ENCODE data around the gene ZNF652.

The ZNF652 gene

GRCh38 chr17:49353607-49354006 is 8.4 kb downstream of the ZNF652 start:
- TF ChIP-seq GATA3 (IDR thresholded peaks at IDR 0.05; ENCODE audit: low read depth, low read length) (no peak), GATA2 (IDR thresholded peaks at IDR 0.05; ENCODE audit: low read depth, low read length) (no peak)

GRCh38 chr17:49352587-49353154 is 9.4 kb downstream of the ZNF652 start:
- no peak for TF ChIP-seq GATA2 (IDR thresholded peaks at IDR 0.05; ENCODE audit: low read depth, low read length)

- TF ChIP-seq GATA2 (IDR thresholded peaks at IDR 0.05; ENCODE audit: low read depth, low read length) (no peak), GATA3 (IDR thresholded peaks at IDR 0.05; ENCODE audit: low read depth, low read length) (no peak)
Observed at GRCh38 chr17:49351572-49352140, 10.4 kb downstream of the ZNF652 start.

GRCh38 chr17:49349541-49349940 is 12.5 kb downstream of the ZNF652 start:
- TF ChIP-seq GATA3 (IDR thresholded peaks at IDR 0.05; ENCODE audit: low read depth, low read length), result no peak

GRCh38 chr17:49344914-49345313 is 17.1 kb downstream of the ZNF652 start:
- TF ChIP-seq GATA2 (IDR thresholded peaks at IDR 0.05; ENCODE audit: low read depth, low read length) (no peak), GATA3 (IDR thresholded peaks at IDR 0.05; ENCODE audit: low read depth, low read length) (no peak)

DNA sequence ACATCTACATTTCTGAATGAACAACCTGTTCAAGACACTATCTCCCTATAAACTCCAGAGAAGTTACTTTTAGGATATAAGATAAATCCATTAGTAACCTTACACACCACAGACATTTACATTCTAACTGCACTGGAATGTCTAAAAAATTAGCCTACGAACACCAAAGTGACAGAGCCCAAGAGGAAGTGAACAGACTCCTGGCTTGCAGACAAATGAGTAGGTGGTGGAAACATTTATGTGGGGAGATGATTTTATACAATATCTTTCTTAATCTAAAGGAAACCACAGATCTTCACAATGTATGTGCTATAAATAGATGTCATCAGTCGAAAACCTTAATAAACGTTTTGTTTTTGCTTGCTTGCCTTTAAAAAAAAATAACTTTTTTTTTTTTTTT is 18.8 kb downstream of the ZNF652 start:
- TF ChIP-seq GATA2 (IDR thresholded peaks at IDR 0.05; ENCODE audit: low read depth, low read length) (no peak), GATA3 (IDR thresholded peaks at IDR 0.05; ENCODE audit: low read depth, low read length) (no peak)

DNA sequence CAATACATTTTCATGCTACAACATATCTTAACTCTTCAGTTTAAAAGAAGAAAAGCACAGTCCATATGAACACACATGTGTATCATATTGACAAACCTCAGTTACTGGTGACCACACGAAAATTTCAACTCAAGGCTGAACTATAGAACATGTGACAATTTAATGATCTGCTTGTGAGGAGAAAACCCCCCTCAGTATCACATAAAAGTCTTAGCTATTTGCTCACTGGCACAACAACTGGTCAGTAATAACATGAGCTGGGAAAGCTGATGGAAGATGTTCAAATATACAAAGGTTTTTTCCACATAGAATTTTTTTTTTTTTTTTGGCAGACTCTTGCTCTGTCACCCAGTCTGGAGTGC is 19.5 kb downstream of the ZNF652 start:
- no peak for TF ChIP-seq GATA3 (IDR thresholded peaks at IDR 0.05; ENCODE audit: low read depth, low read length)
- no peak for TF ChIP-seq GATA2 (IDR thresholded peaks at IDR 0.05; ENCODE audit: low read depth, low read length)

DNA sequence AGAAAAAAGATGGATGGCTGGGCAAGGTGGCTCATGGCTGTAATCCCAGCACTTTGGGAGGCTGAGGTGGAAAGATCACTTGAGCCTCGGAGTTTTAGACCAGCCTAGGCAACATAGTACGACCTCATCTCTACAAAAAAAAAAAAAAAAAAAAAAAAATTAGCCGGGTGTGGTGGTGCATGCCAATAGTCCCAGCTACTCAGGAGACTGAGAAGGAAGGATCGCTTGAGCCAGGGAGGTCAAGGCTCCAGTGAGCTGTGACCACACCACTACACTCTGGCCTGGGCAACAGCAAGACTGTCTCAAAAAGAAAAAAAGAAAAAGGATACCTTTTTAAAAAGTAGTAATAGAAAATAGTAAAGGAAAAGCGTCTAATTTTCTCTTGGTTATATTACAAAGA is 20.7 kb downstream of the ZNF652 start:
- TF ChIP-seq GATA3 (IDR thresholded peaks at IDR 0.05; ENCODE audit: low read depth, low read length) (no peak), GATA2 (IDR thresholded peaks at IDR 0.05; ENCODE audit: low read depth, low read length) (no peak)

DNA sequence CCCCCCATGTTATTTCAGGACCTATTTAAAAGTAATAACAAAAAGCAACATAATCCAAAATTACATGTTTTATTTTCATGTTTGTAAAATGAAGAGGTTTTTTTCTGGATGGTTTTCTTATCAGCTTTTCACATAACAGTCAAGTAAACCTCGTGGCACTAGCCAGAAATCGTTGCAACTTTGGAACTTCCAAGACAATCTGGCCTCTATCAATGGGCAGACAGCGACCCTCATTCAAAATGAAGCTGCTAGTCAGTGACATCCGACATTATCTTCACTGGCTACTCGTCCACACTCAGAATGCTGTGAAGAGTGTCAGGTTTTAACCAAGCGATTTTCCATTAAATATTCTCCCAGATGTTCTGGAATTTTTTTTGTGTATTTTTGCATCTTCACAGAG is 22.7 kb downstream of the ZNF652 start:
- TF ChIP-seq GATA3 (IDR thresholded peaks at IDR 0.05; ENCODE audit: low read depth, low read length) (no peak), GATA2 (IDR thresholded peaks at IDR 0.05; ENCODE audit: low read depth, low read length) (no peak)

DNA sequence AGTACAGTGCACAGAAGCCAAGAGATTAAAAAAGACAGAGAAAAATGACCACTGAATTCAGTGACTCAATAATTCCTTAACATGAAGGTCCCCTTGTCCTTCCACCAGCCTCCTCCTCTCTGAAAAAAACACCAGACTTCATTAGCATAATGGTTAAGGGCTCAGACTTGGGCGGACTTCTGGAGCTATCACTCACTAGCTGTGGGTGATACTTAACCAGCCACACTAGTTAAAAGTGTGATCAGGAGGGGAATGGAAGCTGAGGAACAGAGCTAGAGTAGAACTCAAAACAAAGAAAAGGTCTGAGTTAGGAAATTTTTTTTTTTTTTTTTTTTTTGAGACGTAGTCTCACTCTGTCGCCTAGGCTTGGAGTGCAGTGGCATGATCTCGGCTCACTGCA is 23.2 kb downstream of the ZNF652 start:
- no peak for TF ChIP-seq GATA3 (IDR thresholded peaks at IDR 0.05; ENCODE audit: low read depth, low read length)
- TF ChIP-seq GATA2 (IDR thresholded peaks at IDR 0.05; ENCODE audit: low read depth, low read length), result no peak

DNA sequence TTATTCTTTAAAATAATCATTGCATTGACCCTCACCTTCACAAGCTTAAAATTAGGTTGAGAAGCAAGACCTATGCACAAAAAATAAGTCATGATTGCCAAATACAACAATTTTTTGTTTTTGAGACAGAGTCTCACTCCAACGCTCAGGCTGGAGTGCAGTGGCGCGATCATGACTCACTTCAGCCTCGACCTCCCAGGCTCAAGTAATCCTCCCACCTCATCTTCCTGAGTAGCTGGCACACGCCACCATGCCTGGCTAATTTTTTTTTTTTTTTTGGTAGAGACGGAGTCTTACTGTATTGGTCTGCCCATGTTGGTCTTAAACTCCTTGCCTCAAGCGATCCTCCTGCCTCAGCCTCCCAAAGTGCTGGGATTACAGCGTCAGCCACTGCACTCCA is 24.2 kb downstream of the ZNF652 start:
- no peak for TF ChIP-seq GATA2 (IDR thresholded peaks at IDR 0.05; ENCODE audit: low read depth, low read length)
- TF ChIP-seq GATA3 (IDR thresholded peaks at IDR 0.05; ENCODE audit: low read depth, low read length), result no peak

GRCh38 chr17:49334744-49335512 is 27.1 kb downstream of the ZNF652 start:
- TF ChIP-seq GATA2 (IDR thresholded peaks at IDR 0.05; ENCODE audit: low read depth, low read length), result no peak

DNA sequence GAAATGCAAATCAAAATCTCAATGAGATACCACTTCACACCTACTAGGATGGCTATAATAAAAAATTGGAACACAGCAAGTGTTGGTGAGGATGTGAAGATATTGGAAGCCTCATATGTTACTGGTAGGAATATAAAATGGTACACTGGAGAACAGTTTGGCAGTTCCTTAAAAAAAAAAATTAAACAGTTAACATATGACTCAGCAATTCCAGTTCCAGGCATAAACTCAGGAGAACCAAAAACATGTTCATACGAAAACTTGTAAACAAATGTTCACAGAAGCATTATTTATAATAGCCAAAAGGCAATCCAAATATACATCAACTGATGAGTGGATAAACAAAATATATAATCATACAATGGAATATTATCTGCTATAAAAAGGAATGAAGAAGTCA is 28.2 kb downstream of the ZNF652 start:
- no peak for TF ChIP-seq GATA2 (IDR thresholded peaks at IDR 0.05; ENCODE audit: low read depth, low read length)

- TF ChIP-seq GATA3 (IDR thresholded peaks at IDR 0.05; ENCODE audit: low read depth, low read length), result no peak
- no peak for TF ChIP-seq GATA2 (IDR thresholded peaks at IDR 0.05; ENCODE audit: low read depth, low read length)
Observed at GRCh38 chr17:49327835-49328784, 33.9 kb downstream of the ZNF652 start.
